Inferior parietal cortex (tissue), 1 donor: ENCODE data around the gene KRTAP10-11.
"Not testable (repeated sequence)": the region's sequence is repeated elsewhere in the genome, so short reads cannot be mapped to it uniquely, and the experiment has no call there.

Experiments
- DNase-seq: peaks from one replicate; pipeline ENCODE4 v3.0.0-alpha.2; 2016; ENCODE audit errors: extremely low spot score

KRTAP10-11 gene

GRCh38 chr21:44639331-44639655 is 6.9 kb upstream of the KRTAP10-11 start:
- DNase-seq, result no peak

- DNase-seq, result no peak
Measured at GRCh38 chr21:44640761-44641160, 5.5 kb upstream of the KRTAP10-11 start.

- DNase-seq, result no peak
Measured at GRCh38 chr21:44643741-44644310, 2.4 kb upstream of the KRTAP10-11 start.

- no peak for DNase-seq
Measured at GRCh38 chr21:44644878-44645277, 1.3 kb upstream of the KRTAP10-11 start.

- DNase-seq, result no peak
Measured at GRCh38 chr21:44647222-44647552, 973 bp downstream of the KRTAP10-11 start.

GRCh38 chr21:44648557-44649311 is 2.5 kb downstream of the KRTAP10-11 start:
- DNase-seq, result no peak

- DNase-seq, result no peak
Measured at GRCh38 chr21:44649521-44650100, 3.4 kb downstream of the KRTAP10-11 start.

GRCh38 chr21:44650265-44650972 is 4.2 kb downstream of the KRTAP10-11 start:
- no peak for DNase-seq

GRCh38 chr21:44650973-44651675 is 4.9 kb downstream of the KRTAP10-11 start:
- no peak for DNase-seq

- no peak for DNase-seq
Measured at GRCh38 chr21:44653123-44653522, 6.9 kb downstream of the KRTAP10-11 start.

- no peak for DNase-seq
Measured at GRCh38 chr21:44653656-44654575, 7.7 kb downstream of the KRTAP10-11 start.

GRCh38 chr21:44654576-44655175 is 8.5 kb downstream of the KRTAP10-11 start, which contains the start of gene KRTAP12-4:
TSS of gene KRTAP12-4 (minus strand) at chr21:44654659. CDS start at chr21:44654614, 45 bp downstream.
- DNase-seq, result no peak

GRCh38 chr21:44656868-44657267 is 10.7 kb downstream of the KRTAP10-11 start:
- no peak for DNase-seq

GRCh38 chr21:44657635-44658540 is 11.7 kb downstream of the KRTAP10-11 start, which contains the start of gene KRTAP12-3:
TSS of gene KRTAP12-3 (plus strand) at chr21:44657932. CDS start at chr21:44657980, 48 bp downstream.
- DNase-seq, result no peak

- no peak for DNase-seq
Measured at GRCh38 chr21:44658541-44658910, 12.3 kb downstream of the KRTAP10-11 start.

- no peak for DNase-seq
Measured at GRCh38 chr21:44658913-44659595, 12.8 kb downstream of the KRTAP10-11 start.

- DNase-seq, result not testable (repeated sequence)
Measured at GRCh38 chr21:44661567-44661966, 15.4 kb downstream of the KRTAP10-11 start.

GRCh38 chr21:44664691-44665090 is 18.5 kb downstream of the KRTAP10-11 start:
- DNase-seq, result no peak
